ENCODE results near the gene RUNX2. TPM values are rescaled to one million over a fixed set of nuclear protein-coding genes. Genes with fewer than 3 reads are reported as not detected.

Gene RUNX2
- total RNA-seq, 1 donor from 2014 or later, result 0.52 TPM

GRCh38 chr6:45586216-45587171, 258.4 kb downstream of the RUNX2 start:
- Histone ChIP-seq H3K27ac (ENCODE audit: low read depth, low read length) (no peak overlapping the region), H3K27me3 (ENCODE audit: control insufficient read depth in 3 of 3, insufficient read depth in 3 of 3, low read length in 3 of 3) (no peaks in the 10 kb centered on the region), H3K4me1 (ENCODE audit: control insufficient read depth in 3 of 3, insufficient read depth in 3 of 3, low read length in 3 of 3) (no peaks in the 10 kb centered on the region), H3K9me3 (ENCODE audit: control insufficient read depth in 3 of 3, low read length in 3 of 3) (no peaks in the 10 kb centered on the region), H3K9ac (ENCODE audit: low read depth in 1 of 3, low read length in 3 of 3) (no peak overlapping the region), H3K36me3 (ENCODE audit: control insufficient read depth in 3 of 3, insufficient read depth in 3 of 3, low read length in 3 of 3) (no peaks in the 10 kb centered on the region), H3K4me3 (ENCODE audit: low read length in 3 of 3) (no peak overlapping the region)

GRCh38 chr6:45587229-45588060, 259.3 kb downstream of the RUNX2 start:
- Histone ChIP-seq H3K9me3 (ENCODE audit: control insufficient read depth in 3 of 3, low read length in 3 of 3) (no peaks in the 10 kb centered on the region), H3K27ac (ENCODE audit: low read depth, low read length) (no peak overlapping the region), H3K4me3 (ENCODE audit: low read length in 3 of 3) (no peak overlapping the region), H3K9ac (ENCODE audit: low read depth in 1 of 3, low read length in 3 of 3) (no peak overlapping the region), H3K36me3 (ENCODE audit: control insufficient read depth in 3 of 3, insufficient read depth in 3 of 3, low read length in 3 of 3) (no peaks in the 10 kb centered on the region), H3K27me3 (ENCODE audit: control insufficient read depth in 3 of 3, insufficient read depth in 3 of 3, low read length in 3 of 3) (no peaks in the 10 kb centered on the region), H3K4me1 (ENCODE audit: control insufficient read depth in 3 of 3, insufficient read depth in 3 of 3, low read length in 3 of 3) (no peaks in the 10 kb centered on the region)

- Histone ChIP-seq H3K4me1 (ENCODE audit: control insufficient read depth in 3 of 3, insufficient read depth in 3 of 3, low read length in 3 of 3) (no peaks in the 10 kb centered on the region), H3K27ac (ENCODE audit: low read depth, low read length) (no peak overlapping the region), H3K27me3 (ENCODE audit: control insufficient read depth in 3 of 3, insufficient read depth in 3 of 3, low read length in 3 of 3) (no peaks in the 10 kb centered on the region), H3K9me3 (ENCODE audit: control insufficient read depth in 3 of 3, low read length in 3 of 3) (no peaks in the 10 kb centered on the region), H3K4me3 (ENCODE audit: low read length in 3 of 3) (no peak overlapping the region), H3K9ac (ENCODE audit: low read depth in 1 of 3, low read length in 3 of 3) (no peak overlapping the region), H3K36me3 (ENCODE audit: control insufficient read depth in 3 of 3, insufficient read depth in 3 of 3, low read length in 3 of 3) (no peaks in the 10 kb centered on the region)
Measured at GRCh38 chr6:45589367-45589766, 261.2 kb downstream of the RUNX2 start.

GRCh38 chr6:45590226-45590625, 262.1 kb downstream of the RUNX2 start:
- no peak overlapping the region for H3K9ac ChIP-seq (ENCODE audit: low read depth in 1 of 3, low read length in 3 of 3)
- no peaks in the 10 kb centered on the region for H3K27me3 ChIP-seq (ENCODE audit: control insufficient read depth in 3 of 3, insufficient read depth in 3 of 3, low read length in 3 of 3)
- H3K4me3 ChIP-seq (ENCODE audit: low read length in 3 of 3), result no peak overlapping the region
- H3K27ac ChIP-seq (ENCODE audit: low read depth, low read length), result no peak overlapping the region
- no peaks in the 10 kb centered on the region for H3K4me1 ChIP-seq (ENCODE audit: control insufficient read depth in 3 of 3, insufficient read depth in 3 of 3, low read length in 3 of 3)
- no peaks in the 10 kb centered on the region for H3K9me3 ChIP-seq (ENCODE audit: control insufficient read depth in 3 of 3, low read length in 3 of 3)
- H3K36me3 ChIP-seq (ENCODE audit: control insufficient read depth in 3 of 3, insufficient read depth in 3 of 3, low read length in 3 of 3), result no peaks in the 10 kb centered on the region

GRCh38 chr6:45590696-45591184, 262.6 kb downstream of the RUNX2 start:
- Histone ChIP-seq H3K9me3 (ENCODE audit: control insufficient read depth in 3 of 3, low read length in 3 of 3) (no peaks in the 10 kb centered on the region), H3K27me3 (ENCODE audit: control insufficient read depth in 3 of 3, insufficient read depth in 3 of 3, low read length in 3 of 3) (no peaks in the 10 kb centered on the region), H3K9ac (ENCODE audit: low read depth in 1 of 3, low read length in 3 of 3) (no peak overlapping the region), H3K36me3 (ENCODE audit: control insufficient read depth in 3 of 3, insufficient read depth in 3 of 3, low read length in 3 of 3) (no peaks in the 10 kb centered on the region), H3K4me3 (ENCODE audit: low read length in 3 of 3) (no peak overlapping the region), H3K27ac (ENCODE audit: low read depth, low read length) (no peak overlapping the region), H3K4me1 (ENCODE audit: control insufficient read depth in 3 of 3, insufficient read depth in 3 of 3, low read length in 3 of 3) (peaks cover 0 to 4% (median 0%) of the 10 kb centered on the region in 3 donors)

- Histone ChIP-seq H3K27ac (ENCODE audit: low read depth, low read length) (no peak overlapping the region), H3K36me3 (ENCODE audit: control insufficient read depth in 3 of 3, insufficient read depth in 3 of 3, low read length in 3 of 3) (no peaks in the 10 kb centered on the region), H3K9me3 (ENCODE audit: control insufficient read depth in 3 of 3, low read length in 3 of 3) (no peaks in the 10 kb centered on the region), H3K4me1 (ENCODE audit: control insufficient read depth in 3 of 3, insufficient read depth in 3 of 3, low read length in 3 of 3) (peaks cover 0 to 4% (median 0%) of the 10 kb centered on the region in 3 donors), H3K27me3 (ENCODE audit: control insufficient read depth in 3 of 3, insufficient read depth in 3 of 3, low read length in 3 of 3) (no peaks in the 10 kb centered on the region), H3K9ac (ENCODE audit: low read depth in 1 of 3, low read length in 3 of 3) (no peak overlapping the region), H3K4me3 (ENCODE audit: low read length in 3 of 3) (no peak overlapping the region)
Measured at GRCh38 chr6:45591306-45591705, 263.2 kb downstream of the RUNX2 start.

- H3K9me3 ChIP-seq (ENCODE audit: control insufficient read depth in 3 of 3, low read length in 3 of 3), result no peaks in the 10 kb centered on the region
- no peak overlapping the region for H3K27ac ChIP-seq (ENCODE audit: low read depth, low read length)
- peaks cover 0 to 4% (median 0%) of the 10 kb centered on the region in 3 donors for H3K4me1 ChIP-seq (ENCODE audit: control insufficient read depth in 3 of 3, insufficient read depth in 3 of 3, low read length in 3 of 3)
- no peaks in the 10 kb centered on the region for H3K36me3 ChIP-seq (ENCODE audit: control insufficient read depth in 3 of 3, insufficient read depth in 3 of 3, low read length in 3 of 3)
- H3K4me3 ChIP-seq (ENCODE audit: low read length in 3 of 3), result no peak overlapping the region
- H3K9ac ChIP-seq (ENCODE audit: low read depth in 1 of 3, low read length in 3 of 3), result no peak overlapping the region
- no peaks in the 10 kb centered on the region for H3K27me3 ChIP-seq (ENCODE audit: control insufficient read depth in 3 of 3, insufficient read depth in 3 of 3, low read length in 3 of 3)
Measured at GRCh38 chr6:45591890-45592289, 263.8 kb downstream of the RUNX2 start.

GRCh38 chr6:45592991-45593390, 264.9 kb downstream of the RUNX2 start:
- H3K36me3 ChIP-seq (ENCODE audit: control insufficient read depth in 3 of 3, insufficient read depth in 3 of 3, low read length in 3 of 3), result no peaks in the 10 kb centered on the region
- no peaks in the 10 kb centered on the region for H3K27me3 ChIP-seq (ENCODE audit: control insufficient read depth in 3 of 3, insufficient read depth in 3 of 3, low read length in 3 of 3)
- peaks cover 0 to 4% (median 0%) of the 10 kb centered on the region in 3 donors for H3K4me1 ChIP-seq (ENCODE audit: control insufficient read depth in 3 of 3, insufficient read depth in 3 of 3, low read length in 3 of 3)
- H3K9me3 ChIP-seq (ENCODE audit: control insufficient read depth in 3 of 3, low read length in 3 of 3), result no peaks in the 10 kb centered on the region
- no peak overlapping the region for H3K9ac ChIP-seq (ENCODE audit: low read depth in 1 of 3, low read length in 3 of 3)
- no peak overlapping the region for H3K4me3 ChIP-seq (ENCODE audit: low read length in 3 of 3)
- H3K27ac ChIP-seq (ENCODE audit: low read depth, low read length), result no peak overlapping the region

- no peaks in the 10 kb centered on the region for H3K9me3 ChIP-seq (ENCODE audit: control insufficient read depth in 3 of 3, low read length in 3 of 3)
- H3K4me1 ChIP-seq (ENCODE audit: control insufficient read depth in 3 of 3, insufficient read depth in 3 of 3, low read length in 3 of 3), result peaks cover 0 to 4% (median 0%) of the 10 kb centered on the region in 3 donors
- H3K9ac ChIP-seq (ENCODE audit: low read depth in 1 of 3, low read length in 3 of 3), result no peak overlapping the region
- no peak overlapping the region for H3K4me3 ChIP-seq (ENCODE audit: low read length in 3 of 3)
- H3K27me3 ChIP-seq (ENCODE audit: control insufficient read depth in 3 of 3, insufficient read depth in 3 of 3, low read length in 3 of 3), result no peaks in the 10 kb centered on the region
- no peaks in the 10 kb centered on the region for H3K36me3 ChIP-seq (ENCODE audit: control insufficient read depth in 3 of 3, insufficient read depth in 3 of 3, low read length in 3 of 3)
- no peak overlapping the region for H3K27ac ChIP-seq (ENCODE audit: low read depth, low read length)
Measured at GRCh38 chr6:45595010-45595851, 267.1 kb downstream of the RUNX2 start.

Measured in skeletal muscle tissue (tissue), 4 donors.